Vagina (tissue), 2 donors: Measurements from ENCODE around the gene GALNT12. TPM values are rescaled to one million over a fixed set of nuclear protein-coding genes. Genes with fewer than 3 reads are reported as not detected.

Source experiments
- DNase-seq, 2 donors: peaks; one replicate each; pipeline ENCODE4 v3.0.0-alpha.2; 2017; ENCODE audit errors: extremely low spot score in 2 of 2
- H3K27ac ChIP-seq: fragments of 200-600 bp; sonication (generic); one replicate; pipeline ENCODE4 v1.5.1; 2019
- H3K27me3 ChIP-seq: fragments of 200-600 bp; sonication (generic); one replicate; pipeline ENCODE4 v1.5.1; 2019
- H3K36me3 ChIP-seq, 2 donors: fragments of 200-600 bp; sonication (generic); one replicate each; pipeline ENCODE4 v1.5.1; 2017 to 2019
- H3K4me1 ChIP-seq: fragments of 200-600 bp; sonication (generic); one replicate; pipeline ENCODE4 v1.5.1; 2019
- H3K4me3 ChIP-seq, 2 donors: fragments of 200-600 bp; sonication (generic); 1 replicate in 1 of 2; 2 replicates in 1 of 2; pipeline ENCODE4 v1.5.1; 2016 to 2019
- H3K9me3 ChIP-seq: fragments of 200-600 bp; sonication (generic); one replicate; pipeline ENCODE4 v1.5.1; 2019
- CTCF ChIP-seq, 3 experiments: fragments of 450-650 bp in 2 of 3; fragments of 200-600 bp in 1 of 3; sonication (generic) in 1 of 3; IDR thresholded peaks; one replicate each; pipeline ENCODE4 v1.5.1; 2017 to 2019; ENCODE audit warnings: antibody characterized with exemption in 3 of 3, mild to moderate bottlenecking in 2 of 3, moderate library complexity in 2 of 3
- POLR2A ChIP-seq, 2 donors: fragments of 450-650 bp; IDR thresholded peaks; one replicate each; pipeline ENCODE4 v1.6.1; 2017; ENCODE audit warnings: antibody characterized with exemption in 2 of 2, mild to moderate bottlenecking in 2 of 2, moderate library complexity in 2 of 2
- POLR2AphosphoS5 ChIP-seq, 2 donors: sonication (generic); formaldehyde crosslinking; IDR thresholded peaks; one replicate each; pipeline ENCODE4 v1.9.0; 2017; ENCODE audit warnings: antibody characterized with exemption in 2 of 2, mild to moderate bottlenecking in 2 of 2, low read depth in 1 of 2; ENCODE audit not compliant: insufficient read depth in 1 of 2
- intact Hi-C: fragments of 100-400 bp; cut with DNase I; formaldehyde crosslinking; loops from one replicate; pipeline ENCODE4 v1.15.1; 2023
- total RNA-seq: library from RNA; depleted of rRNA; stranded (reverse); fragments of >200 nt; gene quantifications from one replicate; pipeline ENCODE4 v1.2.3, GENCODE V29; 2016

The GALNT12 gene
- 5.4 TPM for total RNA-seq

- DNase-seq, result no peak
- H3K27me3 ChIP-seq, result no peaks in the 10 kb centered on the region
- peaks cover 29% of the 10 kb centered on the region for H3K4me1 ChIP-seq
- H3K9me3 ChIP-seq, result no peaks in the 10 kb centered on the region
- peak within 1 kb of the TSS; percentile 53 for H3K27ac ChIP-seq
- intact Hi-C loops, result no loop called here
- TF ChIP-seq CTCF (IDR thresholded peaks at IDR 0.05) (no peak), POLR2AphosphoS5 (IDR thresholded peaks at IDR 0.05; ENCODE audit: insufficient read depth in 1 of 2, low read depth in 1 of 2) (no peak), POLR2A (IDR thresholded peaks at IDR 0.05) (no peak)
- peak within 1 kb of the TSS; percentile 42 to 63 for H3K4me3 ChIP-seq
- no peaks in the 10 kb centered on the region for H3K36me3 ChIP-seq
Observed at GRCh38 chr9:98807070-98807813, at the start of gene GALNT12. TSS of gene GALNT12 (plus strand) at chr9:98807670. CDS start at chr9:98807699, 29 bp downstream.

GRCh38 chr9:98760231-98760630 lies 47.2 kb upstream of the GALNT12 start:
- Histone ChIP-seq H3K4me1 (no peaks in the 10 kb centered on the region), H3K4me3 (no peak overlapping the region), H3K27ac (no peak overlapping the region), H3K9me3 (peaks cover 4% of the 10 kb centered on the region), H3K27me3 (no peaks in the 10 kb centered on the region), H3K36me3 (peaks cover 0 to 23% of the 10 kb centered on the region in 2 donors)
- DNase-seq, result peak in 1 of 2 donors; percentile 7
- TF ChIP-seq POLR2A (IDR thresholded peaks at IDR 0.05) (no peak), CTCF (IDR thresholded peaks at IDR 0.05) (no peak)
- intact Hi-C loops, result no loop called here

- Histone ChIP-seq H3K27ac (no peak overlapping the region), H3K27me3 (no peaks in the 10 kb centered on the region), H3K4me1 (no peaks in the 10 kb centered on the region), H3K4me3 (no peak overlapping the region), H3K9me3 (no peaks in the 10 kb centered on the region), H3K36me3 (peaks cover 0 to 23% of the 10 kb centered on the region in 2 donors)
- intact Hi-C loops, result no loop called here
- TF ChIP-seq POLR2A (IDR thresholded peaks at IDR 0.05), result no peak
- no peak for TF ChIP-seq CTCF (IDR thresholded peaks at IDR 0.05)
- no peak for DNase-seq
Observed at GRCh38 chr9:98763986-98764745, 43.3 kb upstream of the GALNT12 start.

- Histone ChIP-seq H3K27me3 (no peaks in the 10 kb centered on the region), H3K4me1 (no peaks in the 10 kb centered on the region), H3K9me3 (no peaks in the 10 kb centered on the region), H3K27ac (no peak overlapping the region), H3K4me3 (no peak overlapping the region), H3K36me3 (peaks cover 0 to 18% of the 10 kb centered on the region in 2 donors)
- intact Hi-C loops, result no loop called here
- DNase-seq, result no peak
- no peak for TF ChIP-seq POLR2A (IDR thresholded peaks at IDR 0.05)
- no peak for TF ChIP-seq POLR2AphosphoS5 (IDR thresholded peaks at IDR 0.05; ENCODE audit: insufficient read depth in 1 of 2, low read depth in 1 of 2)
- TF ChIP-seq CTCF (IDR thresholded peaks at IDR 0.05), result no peak
Observed at GRCh38 chr9:98765256-98765655, 42.2 kb upstream of the GALNT12 start.

- Histone ChIP-seq H3K4me1 (no peaks in the 10 kb centered on the region), H3K4me3 (no peak overlapping the region), H3K36me3 (peaks cover 0 to 18% of the 10 kb centered on the region in 2 donors), H3K27ac (no peak overlapping the region), H3K9me3 (no peaks in the 10 kb centered on the region), H3K27me3 (no peaks in the 10 kb centered on the region)
- intact Hi-C loops, result no loop called here
- no peak for TF ChIP-seq POLR2A (IDR thresholded peaks at IDR 0.05)
- no peak for DNase-seq
Observed at GRCh38 chr9:98766586-98766985, 40.9 kb upstream of the GALNT12 start.
